GM12801 (cell line): ENCODE data around the gene VSTM2L.

Source experiments
- CTCF ChIP-seq: IDR thresholded peaks from one replicate; pipeline ENCODE4 v1.5.1; 2011; ENCODE audit warnings: control low read depth; ENCODE audit not compliant: insufficient read length; ENCODE audit errors: extremely low read depth

The VSTM2L gene

GRCh38 chr20:37945091-37945547 is 42.2 kb downstream of the VSTM2L start:
- TF ChIP-seq CTCF, result no peak

DNA sequence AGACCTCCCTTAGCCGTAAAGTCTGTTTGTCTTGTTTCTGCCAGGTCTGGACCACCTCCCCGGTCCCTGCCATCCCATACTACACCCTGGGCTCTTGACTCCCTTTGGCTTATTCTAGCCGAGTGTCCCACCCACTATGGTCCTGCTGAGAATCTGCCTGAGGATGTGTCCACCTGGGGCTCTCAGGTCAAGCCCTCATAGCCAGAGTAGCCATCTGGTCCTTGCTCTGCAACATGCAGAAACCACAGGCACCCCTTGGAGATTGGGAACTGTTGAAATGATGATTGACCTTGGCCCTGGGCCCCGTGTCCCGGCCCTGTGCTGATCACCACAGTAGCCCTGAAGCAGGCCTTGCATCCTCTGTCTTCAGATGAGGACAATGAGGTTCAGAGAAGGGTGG is 44.0 kb downstream of the VSTM2L start:
- TF ChIP-seq CTCF, result no peak

GRCh38 chr20:37947943-37948342 is 45.0 kb downstream of the VSTM2L start:
- TF ChIP-seq CTCF, result no peak

DNA sequence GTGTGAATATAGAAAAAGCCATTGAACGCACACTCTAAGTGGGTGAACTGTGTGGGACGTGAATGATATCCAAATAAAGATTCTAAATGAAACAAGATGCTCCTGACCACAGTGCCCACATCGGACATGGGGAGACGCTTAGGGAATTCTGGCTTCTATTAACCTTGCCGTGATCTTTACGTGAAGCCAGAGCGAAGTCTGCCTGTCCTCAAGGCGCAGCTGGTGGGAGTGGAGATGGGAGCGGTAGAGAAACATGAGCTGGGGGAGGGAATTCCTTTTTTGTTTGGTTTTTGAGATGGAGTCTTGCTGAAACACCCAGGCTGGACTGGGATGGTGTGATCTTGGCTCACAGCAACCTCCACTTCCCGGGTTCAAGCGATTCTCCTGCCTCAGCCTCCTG is 46.0 kb downstream of the VSTM2L start:
- no peak for TF ChIP-seq CTCF

DNA sequence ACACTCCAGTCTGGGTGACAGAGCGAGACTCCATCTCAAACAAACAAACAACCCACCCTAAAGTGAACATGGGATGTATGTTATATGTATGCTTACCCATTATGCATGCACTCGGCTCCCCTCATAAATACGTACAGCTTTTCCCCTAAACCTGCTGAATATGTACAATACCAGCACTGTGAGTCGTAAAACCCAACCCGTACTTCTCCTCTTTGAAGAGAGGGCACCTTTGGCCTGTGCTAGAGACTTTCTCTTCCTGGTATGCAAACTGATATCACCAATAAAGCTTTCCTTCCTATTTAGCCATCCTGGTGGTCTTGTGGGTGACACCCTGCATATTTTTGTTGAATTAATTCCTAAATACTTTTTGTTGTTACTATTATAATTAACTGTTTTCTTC is 51.3 kb downstream of the VSTM2L start:
- no peak for TF ChIP-seq CTCF

DNA sequence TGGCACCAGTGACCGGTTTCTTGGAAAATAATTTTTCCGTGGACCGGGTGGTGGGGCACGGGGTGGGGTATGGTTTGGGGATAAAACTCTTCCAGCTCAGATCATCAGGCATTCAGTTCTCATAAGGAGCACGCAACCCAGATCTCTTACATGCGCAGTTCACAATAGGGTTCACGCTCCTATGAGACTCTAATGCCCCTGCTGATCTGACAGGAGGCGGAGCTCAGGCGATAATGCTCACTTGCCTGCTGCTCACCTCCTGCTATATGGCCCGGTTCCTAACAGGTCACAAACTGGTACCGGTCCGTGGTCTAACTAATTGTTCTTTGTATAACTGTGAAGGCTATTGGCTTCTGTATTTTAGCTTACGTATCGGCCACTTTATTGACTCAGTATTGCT is 51.7 kb downstream of the VSTM2L start:
- TF ChIP-seq CTCF, result no peak

DNA sequence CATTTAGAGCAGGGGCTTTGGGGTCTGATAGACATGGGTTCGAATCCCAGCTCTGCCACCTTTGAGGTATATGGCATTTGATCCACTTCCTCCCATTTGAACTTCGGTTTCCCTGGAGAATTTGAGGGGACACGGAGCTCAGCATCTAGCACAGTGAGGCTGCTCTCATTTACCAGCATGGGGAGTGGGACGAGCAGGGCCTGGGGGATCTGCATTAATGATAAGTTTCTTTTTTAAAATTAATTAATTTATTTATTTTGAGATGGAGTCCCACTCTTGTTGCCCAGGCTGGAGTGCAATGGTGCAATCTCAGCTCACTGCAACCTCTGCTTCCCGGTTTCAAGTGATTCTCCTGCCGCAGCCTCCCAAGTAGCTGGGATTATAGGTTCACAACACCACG is 52.6 kb downstream of the VSTM2L start:
- no peak for TF ChIP-seq CTCF

- TF ChIP-seq CTCF, result no peak
Observed at GRCh38 chr20:37956107-37956585, 53.2 kb downstream of the VSTM2L start.
